Subcutaneous abdominal adipose tissue (tissue), 5 donors: ENCODE results near the gene FBXW8.

Experiments
- H3K27ac ChIP-seq: one replicate; pipeline ENCODE4 v1.7.0; 2013; ENCODE audit warnings: low read depth, mild to moderate bottlenecking, inconsistent platforms, low read length, moderate library complexity
- H3K27me3 ChIP-seq, 5 donors: one replicate each; pipeline ENCODE4 v1.7.0; 2013; ENCODE audit warnings: low read length in 5 of 5, inconsistent platforms in 1 of 5; ENCODE audit not compliant: control insufficient read depth in 5 of 5, insufficient read depth in 4 of 5
- H3K36me3 ChIP-seq, 5 donors: one replicate each; pipeline ENCODE4 v1.7.0; 2013; ENCODE audit warnings: low read length in 5 of 5; ENCODE audit not compliant: control insufficient read depth in 5 of 5, insufficient read depth in 5 of 5
- H3K4me1 ChIP-seq, 5 donors: one replicate each; pipeline ENCODE4 v1.7.0; 2013; ENCODE audit warnings: low read length in 5 of 5, mild to moderate bottlenecking in 3 of 5, moderate library complexity in 1 of 5; ENCODE audit not compliant: control insufficient read depth in 5 of 5, insufficient read depth in 5 of 5
- H3K4me3 ChIP-seq, 5 donors: one replicate each; pipeline ENCODE4 v1.7.0; 2013; ENCODE audit warnings: low read length in 5 of 5, low read depth in 1 of 5
- H3K9ac ChIP-seq, 5 donors: one replicate each; pipeline ENCODE4 v1.7.0; 2013; ENCODE audit warnings: low read length in 5 of 5, mild to moderate bottlenecking in 4 of 5, moderate library complexity in 3 of 5
- H3K9me3 ChIP-seq, 5 donors: one replicate each; pipeline ENCODE4 v1.7.0; 2013; ENCODE audit warnings: low read length in 5 of 5; ENCODE audit not compliant: control insufficient read depth in 5 of 5
- donor health status: healthy.
- donor health status: healthy.
- donor health status: healthy.
- donor health status: healthy.
- donor health status: healthy.

Gene FBXW8

GRCh38 chr12:116933512-116934246, 22.9 kb downstream of the FBXW8 start:
- H3K9me3 ChIP-seq, result no peaks in the 10 kb centered on the region
- H3K4me3 ChIP-seq, result no peak overlapping the region
- peaks cover 3 to 20% (median 6%) of the 10 kb centered on the region in 5 donors for H3K36me3 ChIP-seq
- no peaks in the 10 kb centered on the region for H3K27me3 ChIP-seq
- no peak overlapping the region for H3K9ac ChIP-seq
- no peak overlapping the region for H3K27ac ChIP-seq
- H3K4me1 ChIP-seq, result peaks cover 0 to 13% (median 11%) of the 10 kb centered on the region in 5 donors

DNA sequence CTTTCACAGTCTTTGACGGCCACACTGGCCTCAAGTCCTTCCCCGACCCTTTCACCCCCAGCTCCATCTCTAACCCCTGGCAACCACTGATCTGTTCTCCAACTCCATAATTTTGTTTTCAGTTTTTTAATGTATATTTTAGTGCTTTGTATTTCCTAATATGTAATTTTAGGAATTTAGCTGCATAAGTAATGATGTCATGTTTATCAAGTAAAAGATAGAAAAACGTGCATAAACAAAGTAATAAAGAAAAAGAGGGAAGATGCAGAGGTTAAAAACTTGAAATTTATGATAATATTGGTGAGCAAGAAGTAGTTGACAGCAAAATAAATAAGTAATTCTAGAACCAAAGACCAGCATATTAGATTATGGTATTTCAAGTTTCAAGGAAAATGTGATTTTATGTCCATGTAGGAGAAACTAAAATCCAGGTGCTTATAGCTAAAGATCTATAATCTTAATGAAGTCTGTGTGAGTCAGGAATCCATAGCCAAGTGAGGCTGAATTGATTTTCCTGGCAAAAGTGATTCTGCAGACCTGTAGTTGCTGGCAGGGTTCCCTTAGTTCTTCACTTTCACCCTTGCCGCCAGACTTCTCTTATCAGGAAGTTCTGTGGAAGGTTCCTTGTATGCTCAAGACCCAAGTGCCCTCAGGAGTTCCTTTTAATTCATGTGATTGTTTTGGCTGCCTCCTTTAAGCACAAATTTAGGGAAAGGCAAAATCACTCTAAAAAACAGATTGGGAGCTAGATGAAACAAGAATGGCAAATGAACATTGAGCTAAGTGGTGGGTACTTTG, 24.4 kb downstream of the FBXW8 start:
- Histone ChIP-seq H3K9ac (no peak overlapping the region), H3K4me1 (peaks cover 0 to 13% (median 11%) of the 10 kb centered on the region in 5 donors), H3K36me3 (peaks cover under 1 to 10% (median 3%) of the 10 kb centered on the region in 5 donors), H3K4me3 (no peak overlapping the region), H3K27ac (no peak overlapping the region), H3K9me3 (no peaks in the 10 kb centered on the region), H3K27me3 (no peaks in the 10 kb centered on the region)

- Histone ChIP-seq H3K4me1 (peaks cover 0 to 13% (median 11%) of the 10 kb centered on the region in 5 donors), H3K27ac (no peak overlapping the region)
Observed at GRCh38 chr12:116937640-116938039, 26.9 kb downstream of the FBXW8 start.

DNA sequence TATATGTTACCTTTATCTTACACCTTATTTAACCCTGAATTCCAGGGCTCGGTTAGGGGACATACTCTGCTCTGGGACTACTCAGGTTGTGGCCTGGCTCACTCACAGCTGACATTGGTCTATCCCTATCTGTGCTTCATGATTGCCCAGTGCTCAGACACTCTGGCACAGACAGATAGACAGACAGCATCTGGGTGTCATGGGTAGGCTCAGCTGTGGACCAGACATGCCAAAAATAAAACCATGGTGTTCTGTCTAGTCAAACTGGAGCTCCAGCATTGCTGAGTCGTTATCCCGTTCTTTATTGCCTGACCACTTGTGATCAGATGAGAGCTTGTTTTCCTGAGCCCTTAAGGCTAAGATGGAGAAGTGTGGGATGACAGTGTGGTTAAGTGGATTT, 29.0 kb downstream of the FBXW8 start:
- Histone ChIP-seq H3K4me3 (no peak overlapping the region), H3K9ac (no peak overlapping the region), H3K9me3 (peaks cover 0 to 6% (median 5%) of the 10 kb centered on the region in 5 donors), H3K27me3 (no peaks in the 10 kb centered on the region), H3K4me1 (peaks cover 0 to 16% (median 9%) of the 10 kb centered on the region in 5 donors), H3K27ac (no peak overlapping the region), H3K36me3 (peaks cover 0 to 7% (median 2%) of the 10 kb centered on the region in 5 donors)

More at GRCh38 chr12:116937640-116938039, 26.9 kb downstream of the FBXW8 start:
- H3K4me3 ChIP-seq, result no peak overlapping the region
- H3K9me3 ChIP-seq, result no peaks in the 10 kb centered on the region
- peaks cover 0 to 7% (median 2%) of the 10 kb centered on the region in 5 donors for H3K36me3 ChIP-seq
- no peaks in the 10 kb centered on the region for H3K27me3 ChIP-seq
- no peak overlapping the region for H3K9ac ChIP-seq

GRCh38 chr12:116941188-116941587, 30.4 kb downstream of the FBXW8 start:
- no peak overlapping the region for H3K27ac ChIP-seq
- H3K27me3 ChIP-seq, result no peaks in the 10 kb centered on the region
- H3K4me3 ChIP-seq, result no peak overlapping the region
- H3K36me3 ChIP-seq, result peaks cover 5 to 18% (median 13%) of the 10 kb centered on the region in 5 donors
- peaks cover 0 to 12% (median 9%) of the 10 kb centered on the region in 5 donors for H3K4me1 ChIP-seq
- H3K9ac ChIP-seq, result no peak overlapping the region
- peaks cover 0 to 6% (median 5%) of the 10 kb centered on the region in 5 donors for H3K9me3 ChIP-seq

- no peak overlapping the region for H3K4me3 ChIP-seq
- no peak overlapping the region for H3K9ac ChIP-seq
- H3K4me1 ChIP-seq, result peaks cover 0 to 12% (median 9%) of the 10 kb centered on the region in 5 donors
- peaks cover 0 to 6% (median 5%) of the 10 kb centered on the region in 5 donors for H3K9me3 ChIP-seq
- H3K36me3 ChIP-seq, result peaks cover 5 to 28% (median 21%) of the 10 kb centered on the region in 5 donors
- no peak overlapping the region for H3K27ac ChIP-seq
- H3K27me3 ChIP-seq, result no peaks in the 10 kb centered on the region
Observed at GRCh38 chr12:116943419-116944372, 32.9 kb downstream of the FBXW8 start.

DNA sequence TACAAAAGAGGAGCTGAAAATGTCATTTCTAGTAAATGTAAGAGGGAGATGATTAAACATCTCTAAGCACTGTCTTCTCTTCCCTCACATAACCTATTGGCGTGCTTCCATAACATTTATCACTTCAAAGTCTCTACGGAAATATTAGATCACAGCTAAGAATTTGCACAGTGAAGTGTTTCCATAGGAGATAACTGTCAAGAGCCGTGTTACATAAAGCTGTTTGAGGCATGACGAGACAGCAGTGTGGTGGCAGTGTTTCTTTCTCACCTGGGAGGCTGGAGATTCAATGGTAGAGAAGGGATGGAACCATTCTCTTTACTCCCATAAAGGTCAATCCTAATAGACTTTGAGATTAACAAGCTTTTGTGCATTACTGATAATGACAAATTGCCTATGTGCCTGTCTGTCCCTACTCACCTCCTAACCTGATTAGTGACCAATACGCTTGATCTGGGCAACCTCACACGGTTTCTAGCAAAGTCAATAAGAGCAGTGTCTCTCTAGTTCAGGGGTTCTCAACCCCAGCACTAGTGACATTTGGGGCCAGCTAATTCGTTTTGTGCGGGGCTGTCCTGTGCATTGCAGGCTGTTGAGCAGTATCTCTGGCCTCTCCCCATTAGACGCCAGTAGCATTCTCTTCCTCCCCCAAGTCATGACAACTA, 35.3 kb downstream of the FBXW8 start:
- Histone ChIP-seq H3K27ac (no peak overlapping the region), H3K36me3 (peaks cover 10 to 43% (median 37%) of the 10 kb centered on the region in 5 donors)

GRCh38 chr12:116948298-116948697, 37.5 kb downstream of the FBXW8 start:
- peaks cover 0 to 12% (median 9%) of the 10 kb centered on the region in 5 donors for H3K4me1 ChIP-seq
- H3K36me3 ChIP-seq, result peaks cover 10 to 51% (median 37%) of the 10 kb centered on the region in 5 donors
- peaks cover 0 to 5% (median 4%) of the 10 kb centered on the region in 5 donors for H3K9me3 ChIP-seq
- H3K4me3 ChIP-seq, result no peak overlapping the region
- no peaks in the 10 kb centered on the region for H3K27me3 ChIP-seq
- H3K27ac ChIP-seq, result no peak overlapping the region
- H3K9ac ChIP-seq, result no peak overlapping the region

More for the DNA sequence above, 35.3 kb downstream of the FBXW8 start:
- H3K9me3 ChIP-seq, result peaks cover 0 to 6% (median 5%) of the 10 kb centered on the region in 5 donors
- peaks cover 0 to 12% (median 9%) of the 10 kb centered on the region in 5 donors for H3K4me1 ChIP-seq
- no peak overlapping the region for H3K4me3 ChIP-seq
- no peaks in the 10 kb centered on the region for H3K27me3 ChIP-seq
- no peak overlapping the region for H3K9ac ChIP-seq
